ENCODE data around the gene USP48. TPM values are rescaled to one million over a fixed set of nuclear protein-coding genes. Genes with fewer than 3 reads are reported as not detected.

Gene USP48
- total and polyA plus RNA-seq, 10 of the 15 experiments (the other 5 are each of a cell fraction or from before 2014, with no cell fraction given) = 21.2 to 115 (median 75.5) TPM

- TF ChIP-seq NBN (IDR thresholded peaks at IDR 0.05) (peak; percentile 75; the same call in 1 of the 2 replicates), CTCF (IDR thresholded peaks at IDR 0.05 in 2 of 3, conservative IDR thresholded peaks at IDR 0.05 in 1 of 3; ENCODE audit: control insufficient read depth in 2 of 3, extremely low read depth in 1 of 3, insufficient read depth in 1 of 3, low read depth in 3 of 3, low read length in 3 of 3) (no peak), PKNOX1 (IDR thresholded peaks at IDR 0.05) (no peak), SMAD5 (IDR thresholded peaks at IDR 0.05; ENCODE audit: low read depth) (no peak), MLLT1 (IDR thresholded peaks at IDR 0.05) (no peak; the same call in 1 of the 2 replicates), IRF3 (IDR thresholded peaks at IDR 0.05) (no peak), ZNF384 (IDR thresholded peaks at IDR 0.05; ENCODE audit: borderline replicate concordance, low read depth, low read length) (peak; percentile 83), ZSCAN29 (IDR thresholded peaks at IDR 0.05) (no peak), TAF1 (IDR thresholded peaks at IDR 0.05; ENCODE audit: borderline replicate concordance, low read depth, low read length) (0 out of 2 replicates have a peak, but pooled peaks have one; percentile 41), EED (IDR thresholded peaks at IDR 0.05; ENCODE audit: low read depth) (peak; percentile 78), MEF2B (IDR thresholded peaks at IDR 0.05; ENCODE audit: partially characterized antibody, poor library complexity, severe bottlenecking) (no peak), ZBTB33 (IDR thresholded peaks at IDR 0.05) (no peak), SMAD1 (IDR thresholded peaks at IDR 0.05; ENCODE audit: low read depth, partially characterized antibody) (no peak), ZNF622 (IDR thresholded peaks at IDR 0.05) (no peak), STAT3 (IDR thresholded peaks at IDR 0.05; ENCODE audit: low read depth, low read length) (no peak), HDAC6 (IDR thresholded peaks at IDR 0.05; ENCODE audit: unreplicated experiment) (no peak), POLR2AphosphoS2 (IDR thresholded peaks at IDR 0.05; ENCODE audit: low read depth, low read length) (no peak), ZNF217 (IDR thresholded peaks at IDR 0.05) (peak; percentile 76; the same call in 1 of the 2 replicates), NFYA (IDR thresholded peaks at IDR 0.05; ENCODE audit: borderline replicate concordance, low read depth, low read length) (no peak), NFIC (IDR thresholded peaks at IDR 0.05; ENCODE audit: low read depth, low read length) (peak; percentile 48; the same call in 1 of the 2 replicates), ASH2L (IDR thresholded peaks at IDR 0.05; ENCODE audit: borderline replicate concordance, low read depth) (no peak), ATF3 (IDR thresholded peaks at IDR 0.05; ENCODE audit: borderline replicate concordance, extremely low read depth, low read depth, low read length) (no peak), DPF2 (IDR thresholded peaks at IDR 0.05) (no peak; the same call in 1 of the 2 replicates), BCL11A (IDR thresholded peaks at IDR 0.05; ENCODE audit: low read depth, low read length) (no peak), MEF2A (IDR thresholded peaks at IDR 0.05; ENCODE audit: insufficient read depth, low read depth, low read length) (0 out of 2 replicates have a peak, but pooled peaks have one; percentile 42)
Measured at GRCh38 chr1:21762022-21762404, 20.9 kb downstream of the USP48 start (continued).

Measured in GM12878 (cell line).